Panc1 (cell line): ENCODE results near the gene ATF1.

Experiments
- TF ChIP-seq, protein P1 (sequence below): fragments of 450-650 bp; IDR thresholded peaks from 2 replicates; pipeline ENCODE4 v1.5.1; 2017; ENCODE audit warnings: mild to moderate bottlenecking
- TF ChIP-seq, protein P2 (sequence below), 2 experiments: IDR thresholded peaks; 2 replicates each; pipeline ENCODE4 v1.6.1; 2011 to 2012; ENCODE audit warnings: low read depth in 2 of 2, control low read depth in 1 of 2, low read length in 1 of 2, mild to moderate bottlenecking in 1 of 2, moderate library complexity in 1 of 2; ENCODE audit not compliant: insufficient read depth in 1 of 2

DNA sequence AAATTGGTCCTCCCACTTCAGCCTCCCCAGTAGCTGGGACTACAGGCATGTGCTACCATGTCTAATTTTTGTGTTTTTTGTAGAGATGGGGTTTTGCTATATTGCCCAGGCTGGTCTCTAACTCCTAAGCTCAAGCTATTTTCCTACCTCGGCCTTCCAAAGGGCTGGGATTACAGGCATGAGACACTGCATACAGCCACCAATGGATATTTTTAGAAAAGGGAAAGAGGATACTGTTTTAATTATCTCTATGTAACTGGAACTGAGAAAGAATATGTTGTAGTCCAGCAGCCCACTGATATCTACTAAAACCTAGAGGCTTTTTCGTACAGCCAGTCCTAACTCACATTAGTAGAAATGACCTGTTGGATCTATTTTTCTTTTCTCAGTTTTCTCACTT, 85.1 kb downstream of the ATF1 start:
- TF ChIP-seq, protein P1, sequence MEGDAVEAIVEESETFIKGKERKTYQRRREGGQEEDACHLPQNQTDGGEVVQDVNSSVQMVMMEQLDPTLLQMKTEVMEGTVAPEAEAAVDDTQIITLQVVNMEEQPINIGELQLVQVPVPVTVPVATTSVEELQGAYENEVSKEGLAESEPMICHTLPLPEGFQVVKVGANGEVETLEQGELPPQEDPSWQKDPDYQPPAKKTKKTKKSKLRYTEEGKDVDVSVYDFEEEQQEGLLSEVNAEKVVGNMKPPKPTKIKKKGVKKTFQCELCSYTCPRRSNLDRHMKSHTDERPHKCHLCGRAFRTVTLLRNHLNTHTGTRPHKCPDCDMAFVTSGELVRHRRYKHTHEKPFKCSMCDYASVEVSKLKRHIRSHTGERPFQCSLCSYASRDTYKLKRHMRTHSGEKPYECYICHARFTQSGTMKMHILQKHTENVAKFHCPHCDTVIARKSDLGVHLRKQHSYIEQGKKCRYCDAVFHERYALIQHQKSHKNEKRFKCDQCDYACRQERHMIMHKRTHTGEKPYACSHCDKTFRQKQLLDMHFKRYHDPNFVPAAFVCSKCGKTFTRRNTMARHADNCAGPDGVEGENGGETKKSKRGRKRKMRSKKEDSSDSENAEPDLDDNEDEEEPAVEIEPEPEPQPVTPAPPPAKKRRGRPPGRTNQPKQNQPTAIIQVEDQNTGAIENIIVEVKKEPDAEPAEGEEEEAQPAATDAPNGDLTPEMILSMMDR: no peak
- TF ChIP-seq, protein P2, sequence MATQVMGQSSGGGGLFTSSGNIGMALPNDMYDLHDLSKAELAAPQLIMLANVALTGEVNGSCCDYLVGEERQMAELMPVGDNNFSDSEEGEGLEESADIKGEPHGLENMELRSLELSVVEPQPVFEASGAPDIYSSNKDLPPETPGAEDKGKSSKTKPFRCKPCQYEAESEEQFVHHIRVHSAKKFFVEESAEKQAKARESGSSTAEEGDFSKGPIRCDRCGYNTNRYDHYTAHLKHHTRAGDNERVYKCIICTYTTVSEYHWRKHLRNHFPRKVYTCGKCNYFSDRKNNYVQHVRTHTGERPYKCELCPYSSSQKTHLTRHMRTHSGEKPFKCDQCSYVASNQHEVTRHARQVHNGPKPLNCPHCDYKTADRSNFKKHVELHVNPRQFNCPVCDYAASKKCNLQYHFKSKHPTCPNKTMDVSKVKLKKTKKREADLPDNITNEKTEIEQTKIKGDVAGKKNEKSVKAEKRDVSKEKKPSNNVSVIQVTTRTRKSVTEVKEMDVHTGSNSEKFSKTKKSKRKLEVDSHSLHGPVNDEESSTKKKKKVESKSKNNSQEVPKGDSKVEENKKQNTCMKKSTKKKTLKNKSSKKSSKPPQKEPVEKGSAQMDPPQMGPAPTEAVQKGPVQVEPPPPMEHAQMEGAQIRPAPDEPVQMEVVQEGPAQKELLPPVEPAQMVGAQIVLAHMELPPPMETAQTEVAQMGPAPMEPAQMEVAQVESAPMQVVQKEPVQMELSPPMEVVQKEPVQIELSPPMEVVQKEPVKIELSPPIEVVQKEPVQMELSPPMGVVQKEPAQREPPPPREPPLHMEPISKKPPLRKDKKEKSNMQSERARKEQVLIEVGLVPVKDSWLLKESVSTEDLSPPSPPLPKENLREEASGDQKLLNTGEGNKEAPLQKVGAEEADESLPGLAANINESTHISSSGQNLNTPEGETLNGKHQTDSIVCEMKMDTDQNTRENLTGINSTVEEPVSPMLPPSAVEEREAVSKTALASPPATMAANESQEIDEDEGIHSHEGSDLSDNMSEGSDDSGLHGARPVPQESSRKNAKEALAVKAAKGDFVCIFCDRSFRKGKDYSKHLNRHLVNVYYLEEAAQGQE (IDR thresholded peaks at IDR 0.05; ENCODE audit: insufficient read depth in 1 of 2, low read depth in 2 of 2, low read length in 1 of 2): no peak
